CD4-positive, alpha-beta T cell treated with Interleukin-6 for 4 hours (primary cell): ENCODE measurements around the gene SIRT4.

Experiments used
- DNase-seq: peaks from one replicate; pipeline ENCODE4 v3.0.0-alpha.2; 2020; ENCODE audit warnings: mixed read lengths

Gene SIRT4, protein sequence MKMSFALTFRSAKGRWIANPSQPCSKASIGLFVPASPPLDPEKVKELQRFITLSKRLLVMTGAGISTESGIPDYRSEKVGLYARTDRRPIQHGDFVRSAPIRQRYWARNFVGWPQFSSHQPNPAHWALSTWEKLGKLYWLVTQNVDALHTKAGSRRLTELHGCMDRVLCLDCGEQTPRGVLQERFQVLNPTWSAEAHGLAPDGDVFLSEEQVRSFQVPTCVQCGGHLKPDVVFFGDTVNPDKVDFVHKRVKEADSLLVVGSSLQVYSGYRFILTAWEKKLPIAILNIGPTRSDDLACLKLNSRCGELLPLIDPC

DNA sequence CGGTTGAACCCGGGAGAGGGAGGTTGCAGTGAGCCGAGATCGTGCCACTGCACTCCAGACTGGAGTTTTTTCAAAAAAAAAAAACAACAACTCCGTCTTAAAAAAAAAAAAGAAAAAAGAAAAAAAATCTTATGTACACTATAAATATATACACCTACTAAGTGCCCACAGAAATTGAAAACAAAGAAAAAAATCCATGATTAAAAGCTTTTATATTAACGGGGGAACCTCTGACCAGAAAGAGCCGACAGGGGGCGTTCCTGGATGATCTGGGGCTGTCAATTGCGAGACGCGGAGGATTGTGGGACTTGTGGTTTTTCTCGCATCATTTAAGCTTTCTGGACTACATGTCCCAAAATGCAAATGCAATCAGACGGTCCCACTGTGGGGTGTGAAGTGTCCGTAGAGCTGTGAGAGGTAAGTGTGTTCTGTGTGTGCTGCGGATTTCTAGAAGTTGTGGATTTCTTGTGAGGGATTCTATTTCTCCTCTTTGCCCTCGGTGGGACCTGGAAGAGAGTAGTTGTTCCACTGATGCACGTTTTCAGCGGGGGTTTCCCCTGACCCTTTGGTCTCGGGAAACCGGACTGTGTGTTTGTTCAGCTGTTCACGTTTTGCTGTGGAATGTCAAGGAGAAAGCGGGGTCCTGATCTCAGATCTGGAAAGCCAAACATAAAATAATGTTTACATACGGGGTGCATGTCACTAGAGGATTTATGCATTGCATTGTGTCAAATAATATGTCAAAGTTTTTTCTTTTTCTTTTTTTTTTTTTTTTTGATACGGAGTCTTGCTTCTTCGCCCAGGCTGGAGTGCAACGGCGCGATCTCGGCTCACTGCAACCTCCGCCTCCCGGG is at the start of gene SIRT4:
SIRT4 (plus strand) TSS at position 360 of the 854 bp plus-strand sequence. CDS start 1,241 bp downstream, outside the sequence.
- DNase-seq = peak; percentile 93

DNA sequence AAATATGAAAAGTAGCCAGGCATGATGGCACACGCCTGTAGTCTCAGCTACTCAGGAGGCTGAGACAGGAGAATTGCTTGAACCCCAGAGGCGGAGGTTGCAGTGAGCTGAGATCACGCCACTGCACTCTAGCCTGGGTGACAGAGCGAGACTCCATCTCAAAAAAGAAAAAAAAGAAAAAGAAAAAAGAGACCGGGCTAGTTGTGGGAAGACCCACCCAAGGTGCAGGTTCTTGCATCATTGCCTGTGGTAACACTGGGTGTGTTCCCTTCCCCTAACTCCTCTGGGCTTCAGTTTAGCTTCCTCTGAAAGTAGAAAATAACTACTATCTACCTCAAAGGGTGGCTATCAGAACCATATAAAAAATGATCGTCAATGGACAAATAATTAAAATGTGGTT is 48.8 kb upstream of the SIRT4 start:
- DNase-seq = peak; percentile 71

DNA sequence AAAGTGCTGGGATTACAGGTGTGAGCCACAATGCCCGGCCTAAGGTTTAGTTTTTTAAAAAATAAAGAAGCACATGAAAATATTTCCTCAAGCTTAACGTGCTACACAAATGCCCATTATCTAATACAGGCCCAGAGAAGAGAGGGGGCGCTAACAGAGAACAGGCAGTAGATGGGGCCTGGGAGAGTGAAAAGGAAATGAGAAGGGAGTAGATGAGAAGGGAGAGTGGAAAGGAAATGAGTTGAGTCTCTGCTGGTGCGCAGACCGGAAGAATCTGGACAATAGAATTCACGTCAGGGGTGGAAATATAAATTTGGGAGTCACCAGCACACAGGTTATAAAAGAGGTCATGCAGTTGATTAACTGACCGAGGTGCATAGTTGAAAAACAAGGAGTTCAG is 47.3 kb upstream of the SIRT4 start:
- DNase-seq = no peak

DNA sequence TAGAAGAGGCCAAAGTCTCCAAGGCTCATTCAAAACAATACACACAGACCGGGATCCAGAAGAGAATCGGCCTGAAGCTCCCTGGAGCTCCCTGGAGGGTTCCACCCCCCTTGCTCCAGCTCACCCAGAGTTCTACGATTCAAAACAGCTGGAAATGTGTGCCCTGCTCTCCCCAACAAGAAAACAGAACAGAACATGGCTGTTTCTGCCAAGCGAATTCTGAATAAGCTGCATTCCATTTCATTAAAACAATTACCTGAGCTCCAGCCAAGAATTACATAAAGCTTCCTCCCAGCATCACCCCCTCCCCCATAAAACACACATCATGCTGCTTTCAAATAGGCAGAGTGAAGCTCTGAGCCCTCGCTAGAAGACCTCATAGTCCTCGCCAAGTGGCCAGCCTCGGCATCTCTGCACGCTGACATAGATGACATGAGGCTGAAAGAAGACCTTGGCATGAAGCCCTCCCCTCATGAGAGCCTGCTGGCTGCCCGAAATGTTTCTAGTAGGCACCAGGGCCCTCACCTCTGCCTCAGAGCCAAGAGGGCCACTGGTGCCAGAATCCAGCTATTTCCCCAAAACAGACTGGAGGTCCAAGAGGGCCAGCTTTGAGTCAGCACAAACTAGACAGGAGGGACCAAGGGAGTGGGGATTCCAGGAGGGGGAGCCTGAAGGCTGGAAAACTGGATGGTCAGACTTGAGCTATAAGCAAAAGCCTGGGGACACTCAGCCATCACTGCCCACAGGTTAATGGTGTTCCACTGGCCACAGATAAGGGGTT is 44.9 kb upstream of the SIRT4 start:
- DNase-seq = no peak

DNA sequence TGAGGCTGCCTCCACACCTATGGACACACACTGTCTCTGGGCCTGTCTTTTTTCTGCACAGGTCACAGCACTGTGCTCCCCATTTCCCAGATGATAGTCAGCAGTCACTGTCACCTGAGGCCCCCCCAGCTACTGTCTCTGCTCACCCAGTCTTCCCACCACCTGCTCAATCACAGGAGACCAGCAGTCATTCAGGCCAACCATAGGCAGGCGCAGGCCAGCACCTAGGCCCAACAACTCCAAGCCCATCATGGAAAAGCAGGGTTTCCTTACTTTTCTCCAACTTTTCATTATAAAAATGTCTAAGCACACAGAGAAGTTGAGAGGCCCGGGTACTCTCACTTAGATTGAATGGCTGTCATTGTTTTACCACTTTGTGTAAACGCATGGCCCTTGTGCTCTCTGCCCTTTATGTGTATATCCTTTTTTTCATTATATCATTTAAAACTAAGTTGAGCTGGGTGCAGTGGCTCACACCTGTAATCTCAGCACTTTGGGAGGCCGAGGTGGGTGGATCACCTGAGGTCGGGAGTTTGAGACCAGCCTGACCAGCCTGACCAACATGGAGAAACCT is 43.7 kb upstream of the SIRT4 start:
- DNase-seq = no peak

DNA sequence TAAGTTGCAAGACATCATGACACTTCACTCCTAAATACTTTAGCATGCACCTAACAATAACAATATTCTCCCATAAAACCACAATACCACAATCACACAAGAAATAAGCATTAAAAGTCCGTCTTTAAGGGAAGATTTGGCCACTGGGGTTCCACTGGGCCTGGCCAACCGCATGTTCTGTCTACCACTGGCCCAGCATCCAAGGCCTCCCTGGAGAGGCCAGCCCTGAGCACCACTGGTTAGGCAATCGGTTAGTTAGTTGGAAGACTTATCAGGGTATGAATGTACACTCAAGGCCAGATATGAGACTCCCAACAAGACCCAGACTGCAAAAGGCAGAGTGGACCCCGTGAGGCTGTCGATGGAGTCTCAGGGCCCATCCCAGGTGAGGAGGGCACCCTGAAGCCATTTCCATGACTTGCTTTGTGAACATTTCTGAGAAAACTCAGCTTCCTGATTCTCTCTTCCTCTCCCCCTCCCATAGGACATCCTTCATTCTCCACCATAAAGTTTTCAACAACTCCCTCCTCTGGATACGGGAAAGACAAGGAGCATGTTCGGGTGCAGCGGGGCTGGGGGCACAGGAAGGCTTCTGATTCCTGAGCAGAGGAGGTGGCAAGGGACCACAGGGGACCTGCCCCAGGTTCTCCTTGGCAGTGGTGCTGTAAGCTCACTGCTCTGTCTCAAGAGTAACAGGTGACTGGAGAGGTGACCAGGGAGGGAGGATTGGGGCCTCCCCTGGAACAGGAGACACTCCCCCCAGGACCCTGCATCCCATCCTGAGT is 42.5 kb upstream of the SIRT4 start:
- no peak for DNase-seq

DNA sequence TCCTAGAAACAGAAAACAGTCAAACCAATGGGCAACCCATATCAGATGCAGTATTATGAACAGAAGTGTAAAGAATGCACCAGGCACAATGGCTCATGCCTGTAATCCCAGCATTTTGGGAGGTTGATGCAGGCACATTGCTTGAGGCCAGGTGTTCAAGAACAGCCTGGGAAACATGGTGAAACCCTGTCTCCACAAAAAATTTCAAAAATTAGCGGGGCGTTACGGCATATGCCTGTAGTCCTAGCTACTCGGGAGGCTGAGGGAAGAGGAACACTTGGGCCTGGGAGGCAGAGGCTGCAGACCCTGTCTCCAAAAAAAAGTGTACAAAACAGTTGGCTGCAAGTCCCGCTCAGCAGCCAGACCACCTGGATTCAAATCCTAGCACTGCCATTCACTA is 41.5 kb upstream of the SIRT4 start:
- no peak for DNase-seq

DNA sequence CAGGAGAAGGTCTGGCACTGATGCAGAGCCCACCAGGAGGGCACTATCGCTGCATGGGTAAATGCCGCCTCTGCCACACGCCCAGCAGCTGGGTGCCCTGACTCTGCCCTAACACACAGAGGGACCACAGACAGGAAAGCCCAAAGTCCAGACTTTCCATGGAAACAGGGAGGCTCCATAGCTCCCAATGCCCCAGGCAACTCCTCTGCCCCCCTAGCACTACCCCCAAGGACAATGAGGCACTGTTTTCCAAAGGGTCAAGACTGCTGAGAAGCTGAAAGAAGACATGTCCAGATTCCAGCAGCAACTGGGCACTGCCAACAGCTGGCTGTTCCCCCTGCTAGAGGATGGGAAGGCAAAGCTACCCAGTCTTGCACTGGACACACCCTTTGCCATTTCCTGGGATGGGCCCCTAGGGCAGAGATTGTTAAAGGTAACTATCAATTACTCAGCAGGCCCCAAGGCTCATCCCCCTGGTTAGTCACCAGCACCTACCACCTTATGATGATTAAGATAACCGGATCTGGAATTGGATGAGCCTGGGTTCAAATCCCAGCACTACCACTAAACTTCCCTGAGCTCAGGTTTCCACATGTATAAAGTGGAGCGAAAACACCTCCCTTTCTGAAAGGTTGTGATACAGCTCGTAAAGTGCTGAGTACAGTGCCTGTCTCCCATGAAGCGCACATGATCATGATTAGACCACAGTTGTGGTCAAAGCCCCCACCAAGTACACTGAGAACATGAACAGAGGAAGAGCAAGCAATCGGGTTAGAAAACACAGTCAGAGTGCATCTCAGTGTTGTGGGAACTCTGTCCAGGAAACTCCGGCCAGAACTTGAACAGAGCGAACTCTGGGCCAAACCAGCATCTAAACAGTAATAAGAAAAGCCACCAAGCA is 39.9 kb upstream of the SIRT4 start:
- peak; percentile 39 for DNase-seq

DNA sequence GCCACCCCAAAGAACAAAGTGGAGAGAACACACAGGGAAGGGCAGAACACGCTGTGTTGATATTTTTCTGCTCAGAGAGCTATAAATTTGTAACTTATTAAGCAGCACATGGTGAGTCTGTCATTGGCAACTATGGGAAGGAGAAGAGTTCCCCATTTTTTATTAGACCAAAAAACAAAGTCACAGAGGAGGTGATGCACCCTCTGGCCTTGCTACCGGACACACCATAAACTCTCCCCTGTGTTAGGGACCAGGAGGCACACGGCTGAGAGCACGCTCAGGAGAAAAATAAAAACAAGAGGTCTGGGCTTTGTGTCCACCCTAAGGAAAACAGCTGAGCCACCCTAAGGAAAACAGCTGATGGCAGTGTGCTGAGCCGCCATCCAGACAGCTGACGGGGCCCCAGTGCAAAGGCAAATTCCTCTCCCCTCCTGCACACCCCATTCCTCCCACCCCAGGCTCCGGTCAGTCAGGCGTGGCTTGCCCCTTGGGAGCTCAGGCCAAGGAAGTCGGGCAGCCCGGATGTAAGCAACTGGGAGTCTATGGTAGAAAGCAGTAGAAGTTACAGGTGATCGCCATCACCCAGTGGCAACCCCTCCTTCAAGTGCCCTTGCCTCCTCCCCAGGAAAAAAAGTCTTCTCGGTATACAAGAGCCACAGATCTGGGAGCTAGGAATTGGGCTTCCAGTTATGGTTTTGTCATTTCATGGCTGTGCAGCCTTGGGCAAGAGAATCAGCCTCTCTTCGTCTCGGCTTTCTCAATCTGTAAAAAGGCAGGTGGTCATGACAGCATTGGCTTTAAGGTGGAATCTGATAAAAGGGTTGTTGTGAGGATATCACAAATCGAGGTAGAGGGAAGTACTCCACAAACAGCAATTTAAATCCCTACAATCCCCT is 39.0 kb upstream of the SIRT4 start:
- no peak for DNase-seq

DNA sequence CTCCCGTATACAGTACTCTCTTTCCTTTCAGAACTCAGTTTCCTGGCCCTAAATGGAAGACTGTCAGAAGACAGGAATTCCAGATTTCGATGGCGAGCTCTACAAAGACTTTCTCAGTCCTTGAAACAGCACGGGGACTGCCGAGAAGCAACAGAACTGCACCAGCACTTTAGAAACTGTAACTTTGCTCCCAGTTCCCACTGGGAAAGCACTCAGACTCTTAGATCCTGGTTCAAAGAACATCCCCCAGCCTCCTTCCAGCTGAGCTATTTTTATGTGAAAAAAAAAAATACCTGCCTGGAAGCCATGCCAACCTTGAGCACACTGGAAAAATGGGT is 38.4 kb upstream of the SIRT4 start:
- no peak for DNase-seq

DNA sequence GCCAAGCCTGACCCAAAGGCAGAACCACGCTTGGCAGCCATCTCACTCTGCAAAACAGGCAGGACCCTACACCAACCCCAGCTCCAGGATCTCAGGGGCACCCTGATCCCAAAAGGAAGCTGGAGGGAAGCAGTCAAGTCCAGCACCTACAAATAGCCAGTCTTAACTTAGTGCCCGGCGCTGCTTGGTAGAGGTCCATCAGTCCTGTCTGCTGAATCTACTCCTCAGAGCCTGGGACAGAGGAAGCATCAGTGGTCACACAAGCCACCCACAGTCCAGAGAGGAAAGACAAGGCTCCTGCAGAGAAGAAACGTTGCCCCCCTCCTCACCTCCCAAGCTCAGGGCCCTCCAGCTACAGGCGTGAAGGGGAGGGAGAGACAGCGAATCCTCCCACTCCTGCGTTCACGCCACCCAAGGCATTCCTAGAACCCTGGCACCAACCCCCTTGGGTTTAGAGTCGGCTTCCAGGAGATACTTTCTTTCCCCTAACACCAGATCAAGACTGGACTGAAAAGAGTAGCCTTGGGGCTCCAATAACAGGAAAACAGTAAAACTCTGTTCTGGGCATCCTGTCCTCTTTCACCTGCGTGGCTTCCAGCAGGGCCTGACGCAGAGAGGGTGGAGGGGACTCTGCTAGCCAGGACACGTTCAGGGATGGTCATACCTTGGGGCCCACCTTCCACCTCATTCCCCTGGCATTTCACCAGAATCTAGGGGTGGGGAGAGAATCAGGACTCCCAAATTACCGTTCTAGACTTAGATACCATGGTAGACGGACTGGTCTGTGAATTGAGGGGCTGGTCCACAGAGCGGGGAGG is 37.8 kb upstream of the SIRT4 start:
- peak; percentile 30 for DNase-seq

DNA sequence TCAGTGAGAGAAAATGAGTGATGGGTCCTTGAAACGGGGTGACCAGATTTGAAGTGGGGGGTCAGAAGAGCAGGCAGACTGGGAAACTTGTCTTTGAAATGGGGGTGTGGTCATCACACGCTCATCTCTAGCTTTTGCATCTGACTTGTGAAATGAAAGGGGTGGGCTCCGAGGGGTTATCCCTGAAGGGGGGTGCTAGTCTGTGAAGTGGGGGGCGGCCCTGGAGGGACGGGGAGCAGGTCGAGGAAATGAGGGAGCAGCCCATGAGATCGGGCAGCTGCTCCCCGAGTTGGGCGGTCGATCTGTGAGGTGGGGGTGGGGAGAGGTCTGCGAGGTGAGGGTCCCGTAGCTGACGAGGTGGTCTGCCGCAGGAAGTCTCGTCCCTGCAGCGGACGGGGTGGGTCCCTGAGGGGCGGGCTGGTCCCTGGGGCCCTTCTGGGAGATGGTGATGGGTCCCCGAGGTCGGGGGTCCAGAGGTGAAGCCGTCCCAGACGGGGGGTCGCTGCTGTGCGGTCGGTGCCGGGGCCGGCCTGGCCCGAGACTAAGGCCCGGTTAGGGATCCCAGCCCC is 37.1 kb upstream of the SIRT4 start:
- no peak for DNase-seq

DNA sequence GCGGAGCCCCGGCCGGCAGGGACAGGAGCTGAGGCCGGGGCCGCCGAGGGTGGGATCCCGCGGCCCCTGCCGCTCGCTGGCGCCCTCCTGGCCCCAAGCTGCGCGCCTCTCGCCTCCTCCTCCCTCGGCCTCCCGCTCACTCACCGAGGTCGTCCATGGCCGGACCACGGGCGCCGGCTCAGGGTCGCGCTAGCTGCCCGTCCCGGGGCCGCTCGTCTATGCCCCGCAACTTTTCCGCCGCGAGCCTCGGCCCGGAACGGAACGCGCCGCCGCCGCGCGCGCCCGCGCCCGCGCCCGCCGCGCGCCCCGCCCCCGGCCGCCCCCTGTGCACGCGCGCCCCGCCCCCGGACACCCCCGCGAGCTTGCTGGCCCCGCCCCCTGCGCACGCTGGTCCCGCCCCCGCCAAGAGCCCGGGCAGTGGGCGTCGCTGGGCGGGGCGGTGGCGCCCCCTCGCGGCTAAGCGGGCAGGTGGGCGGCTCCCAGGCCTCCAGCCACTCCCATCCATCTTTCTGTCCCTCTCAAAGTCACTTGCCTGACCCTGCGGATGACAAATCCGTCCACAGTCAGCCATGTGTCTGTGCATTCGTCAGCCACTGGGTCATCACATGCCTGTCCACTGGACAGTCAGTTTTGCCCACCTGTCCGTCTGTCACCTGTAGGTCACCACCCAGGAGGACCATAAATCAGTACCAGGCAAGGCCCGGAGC is 36.5 kb upstream of the SIRT4 start, which contains the start of gene PXN:
PXN (minus strand) TSS at position 258 of the 707 bp plus-strand sequence; CDS start at position 157, 101 bp downstream.
- DNase-seq = peak; percentile 93

DNA sequence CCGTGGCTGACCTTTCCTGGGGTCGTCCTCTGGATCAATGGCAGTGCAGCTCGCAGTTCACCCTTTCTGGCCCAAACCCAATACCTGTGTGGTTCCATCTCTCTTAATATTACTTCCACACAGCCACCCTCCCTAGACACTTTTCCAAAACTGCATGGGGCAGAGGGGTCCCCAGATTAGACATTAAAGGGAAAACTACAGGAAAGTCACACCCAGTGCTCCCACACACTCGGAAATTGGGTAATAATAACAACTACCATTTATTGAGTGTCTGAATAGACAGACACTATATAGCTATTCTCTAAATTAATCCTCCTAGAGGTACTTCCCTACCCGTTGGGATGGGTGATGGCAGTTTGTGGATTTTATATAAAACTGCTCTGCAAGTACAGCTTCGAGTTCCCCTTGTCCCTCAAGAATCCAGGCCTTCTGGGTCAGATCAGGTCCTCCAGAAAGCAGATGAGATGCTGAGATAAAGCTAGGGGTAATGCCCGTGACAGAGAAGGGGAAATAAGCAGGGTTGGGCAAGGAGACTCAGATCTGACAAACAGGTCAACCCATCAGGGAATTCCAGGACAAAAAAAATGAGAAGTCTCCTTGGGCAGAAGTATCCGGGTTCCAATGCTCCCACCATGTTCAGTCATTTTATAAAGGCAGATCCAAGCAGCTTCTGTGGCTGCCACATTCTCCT is 35.8 kb upstream of the SIRT4 start:
- no peak for DNase-seq

DNA sequence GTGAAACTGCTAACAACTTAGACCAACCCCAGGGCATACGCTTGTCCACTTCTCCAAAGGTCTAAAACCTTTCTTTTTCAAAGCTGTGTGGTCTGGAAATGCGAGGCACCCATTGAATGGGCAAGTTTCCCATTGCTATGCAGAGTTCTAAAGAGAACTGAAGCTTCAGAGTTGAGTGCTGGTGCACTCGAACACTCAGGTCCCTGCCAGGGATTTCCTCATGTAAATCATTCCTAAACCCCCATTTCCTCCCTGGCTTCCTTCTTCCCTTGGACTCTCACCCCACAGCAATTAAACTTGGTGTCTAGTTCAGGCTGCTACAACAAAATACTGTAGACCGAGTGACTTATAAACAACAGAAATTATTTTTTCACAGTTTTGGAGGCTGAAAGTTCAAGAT is 34.4 kb upstream of the SIRT4 start:
- DNase-seq = no peak

DNA sequence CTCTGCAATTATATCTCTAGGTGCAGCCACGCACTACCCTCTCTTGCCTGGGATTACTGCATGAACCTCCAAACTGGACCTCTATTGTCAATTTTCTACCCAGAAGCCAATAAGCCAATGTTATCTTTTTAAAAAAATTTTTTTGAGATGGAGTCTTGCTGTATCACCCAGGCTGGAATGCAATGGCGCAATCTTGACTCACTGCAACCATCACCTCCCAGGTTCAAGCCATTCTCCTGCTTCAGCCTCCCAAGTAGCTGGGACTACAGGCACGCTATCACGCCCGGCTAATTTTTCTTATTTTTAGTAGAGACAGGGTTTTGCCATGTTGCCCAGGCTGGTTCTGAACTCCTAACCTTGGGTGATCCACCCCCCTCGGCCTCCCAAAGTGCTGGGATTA is 25.4 kb upstream of the SIRT4 start:
- DNase-seq = no peak
